Measurements from ENCODE around the gene CAMSAP2. TPM values are rescaled to one million over a fixed set of nuclear protein-coding genes. Genes with fewer than 3 reads are reported as not detected.

Gene CAMSAP2
- total RNA-seq, 1 experiment from 2014 or later, result 25.0 TPM

DNA sequence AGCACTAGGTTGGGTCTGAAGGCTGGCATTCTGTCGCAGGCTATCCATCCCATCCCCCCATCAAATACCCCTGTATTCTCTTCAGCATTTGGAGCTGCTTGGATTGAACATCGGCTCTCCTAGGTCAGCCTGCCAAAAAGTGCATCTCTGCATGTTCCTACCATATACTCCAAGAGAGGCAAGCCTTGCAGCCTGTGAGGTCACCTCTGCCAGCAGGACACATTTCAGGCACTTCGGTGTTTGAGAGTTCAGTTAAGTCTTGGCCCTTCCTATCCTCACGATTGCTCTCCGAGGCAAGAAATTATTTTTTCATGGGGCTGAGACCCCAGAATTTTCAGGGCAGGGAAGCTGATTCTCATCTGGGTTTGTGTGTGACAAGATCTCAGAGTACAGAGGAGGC, 136.7 kb downstream of the CAMSAP2 start (continued):
- TF ChIP-seq, protein P1, sequence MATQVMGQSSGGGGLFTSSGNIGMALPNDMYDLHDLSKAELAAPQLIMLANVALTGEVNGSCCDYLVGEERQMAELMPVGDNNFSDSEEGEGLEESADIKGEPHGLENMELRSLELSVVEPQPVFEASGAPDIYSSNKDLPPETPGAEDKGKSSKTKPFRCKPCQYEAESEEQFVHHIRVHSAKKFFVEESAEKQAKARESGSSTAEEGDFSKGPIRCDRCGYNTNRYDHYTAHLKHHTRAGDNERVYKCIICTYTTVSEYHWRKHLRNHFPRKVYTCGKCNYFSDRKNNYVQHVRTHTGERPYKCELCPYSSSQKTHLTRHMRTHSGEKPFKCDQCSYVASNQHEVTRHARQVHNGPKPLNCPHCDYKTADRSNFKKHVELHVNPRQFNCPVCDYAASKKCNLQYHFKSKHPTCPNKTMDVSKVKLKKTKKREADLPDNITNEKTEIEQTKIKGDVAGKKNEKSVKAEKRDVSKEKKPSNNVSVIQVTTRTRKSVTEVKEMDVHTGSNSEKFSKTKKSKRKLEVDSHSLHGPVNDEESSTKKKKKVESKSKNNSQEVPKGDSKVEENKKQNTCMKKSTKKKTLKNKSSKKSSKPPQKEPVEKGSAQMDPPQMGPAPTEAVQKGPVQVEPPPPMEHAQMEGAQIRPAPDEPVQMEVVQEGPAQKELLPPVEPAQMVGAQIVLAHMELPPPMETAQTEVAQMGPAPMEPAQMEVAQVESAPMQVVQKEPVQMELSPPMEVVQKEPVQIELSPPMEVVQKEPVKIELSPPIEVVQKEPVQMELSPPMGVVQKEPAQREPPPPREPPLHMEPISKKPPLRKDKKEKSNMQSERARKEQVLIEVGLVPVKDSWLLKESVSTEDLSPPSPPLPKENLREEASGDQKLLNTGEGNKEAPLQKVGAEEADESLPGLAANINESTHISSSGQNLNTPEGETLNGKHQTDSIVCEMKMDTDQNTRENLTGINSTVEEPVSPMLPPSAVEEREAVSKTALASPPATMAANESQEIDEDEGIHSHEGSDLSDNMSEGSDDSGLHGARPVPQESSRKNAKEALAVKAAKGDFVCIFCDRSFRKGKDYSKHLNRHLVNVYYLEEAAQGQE (IDR thresholded peaks at IDR 0.05; ENCODE audit: low read depth), result no peak
- TF ChIP-seq JUND (IDR thresholded peaks at IDR 0.05), result no peak

- POLR2A ChIA-PET, result interaction anchor here (1.3 kb wide), 1 partner anchor 13 kb away, joined by 3 read pairs; no protein-coding TSS in a partner anchor
- Histone ChIP-seq H3K9me3 (ENCODE audit: control insufficient read depth in 1 of 2, insufficient read depth in 1 of 2, low read depth in 1 of 2, low read length in 2 of 2) (no peaks in the 10 kb centered on the region), H2AFZ (ENCODE audit: low read depth, low read length, poor library complexity, severe bottlenecking) (no peak overlapping the region), H3K4me2 (ENCODE audit: low read length) (no peak overlapping the region), H3K36me3 (ENCODE audit: control insufficient read depth in 1 of 2, insufficient read depth in 2 of 2, low read length in 2 of 2) (no peaks in the 10 kb centered on the region), H3K79me2 (ENCODE audit: insufficient read depth, low read length) (no peaks in the 10 kb centered on the region), H3K27me3 (ENCODE audit: insufficient read depth, low read length) (peaks cover 10% of the 10 kb centered on the region; the same call in 1 of the 2 replicates), H3K4me3 (replicated peaks in 1 of 2; ENCODE audit: low read depth in 1 of 2, low read length in 2 of 2) (no peak overlapping the region), H3K9me2 (ENCODE audit: insufficient read depth) (no peaks in the 10 kb centered on the region), H3K9ac (ENCODE audit: low read length) (no peak overlapping the region), H3K4me1 (ENCODE audit: control insufficient read depth in 1 of 2, insufficient read depth in 2 of 2, low read length in 2 of 2) (no peaks in the 10 kb centered on the region), H4K20me1 (ENCODE audit: insufficient read depth) (no peaks in the 10 kb centered on the region), H3K27ac (ENCODE audit: low read depth, low read length) (no peak overlapping the region)
- no TSS peak for BruUV-seq (replicated peaks)
- intact Hi-C loops (cut with micrococcal nuclease), result no loop called here
- ATAC-seq, result no peak
- RAD21 ChIA-PET (ENCODE audit: low non-redundant PET in 1 of 2, low total read pairs in 2 of 2, uncharacterized antibody in 2 of 2, unreplicated experiment in 2 of 2), result no interaction called here
- CTCF ChIA-PET, result no interaction called here
- no peak for DNase-seq (ENCODE audit: low read depth, low spot score)
- TF ChIP-seq, protein P1 (IDR thresholded peaks at IDR 0.05; ENCODE audit: low read depth), result no peak
- TF ChIP-seq, protein P2, sequence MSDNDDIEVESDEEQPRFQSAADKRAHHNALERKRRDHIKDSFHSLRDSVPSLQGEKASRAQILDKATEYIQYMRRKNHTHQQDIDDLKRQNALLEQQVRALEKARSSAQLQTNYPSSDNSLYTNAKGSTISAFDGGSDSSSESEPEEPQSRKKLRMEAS (IDR thresholded peaks at IDR 0.05), result no peak
- TF ChIP-seq SRF (IDR thresholded peaks at IDR 0.05; ENCODE audit: low read depth) (no peak), YY1 (IDR thresholded peaks at IDR 0.05; ENCODE audit: extremely low read depth, insufficient replicate concordance, low read depth, low read length) (no peak), FOSL1 (IDR thresholded peaks at IDR 0.05; ENCODE audit: low read depth) (no peak), TCF7L2 (IDR thresholded peaks at IDR 0.05; ENCODE audit: borderline replicate concordance, extremely low read depth, insufficient read depth, insufficient read length) (no peak), CEBPB (IDR thresholded peaks at IDR 0.05; ENCODE audit: low read depth) (no peak), EZH2phosphoT487 (IDR thresholded peaks at IDR 0.05; ENCODE audit: borderline replicate concordance) (no peak), ZBTB33 (IDR thresholded peaks at IDR 0.05; ENCODE audit: extremely low read depth, insufficient replicate concordance, low read length) (no peak), EGR1 (IDR thresholded peaks at IDR 0.05; ENCODE audit: low read depth) (no peak), ELF1 (IDR thresholded peaks at IDR 0.05; ENCODE audit: borderline replicate concordance, low read depth) (no peak)
- TF ChIP-seq, protein P3, sequence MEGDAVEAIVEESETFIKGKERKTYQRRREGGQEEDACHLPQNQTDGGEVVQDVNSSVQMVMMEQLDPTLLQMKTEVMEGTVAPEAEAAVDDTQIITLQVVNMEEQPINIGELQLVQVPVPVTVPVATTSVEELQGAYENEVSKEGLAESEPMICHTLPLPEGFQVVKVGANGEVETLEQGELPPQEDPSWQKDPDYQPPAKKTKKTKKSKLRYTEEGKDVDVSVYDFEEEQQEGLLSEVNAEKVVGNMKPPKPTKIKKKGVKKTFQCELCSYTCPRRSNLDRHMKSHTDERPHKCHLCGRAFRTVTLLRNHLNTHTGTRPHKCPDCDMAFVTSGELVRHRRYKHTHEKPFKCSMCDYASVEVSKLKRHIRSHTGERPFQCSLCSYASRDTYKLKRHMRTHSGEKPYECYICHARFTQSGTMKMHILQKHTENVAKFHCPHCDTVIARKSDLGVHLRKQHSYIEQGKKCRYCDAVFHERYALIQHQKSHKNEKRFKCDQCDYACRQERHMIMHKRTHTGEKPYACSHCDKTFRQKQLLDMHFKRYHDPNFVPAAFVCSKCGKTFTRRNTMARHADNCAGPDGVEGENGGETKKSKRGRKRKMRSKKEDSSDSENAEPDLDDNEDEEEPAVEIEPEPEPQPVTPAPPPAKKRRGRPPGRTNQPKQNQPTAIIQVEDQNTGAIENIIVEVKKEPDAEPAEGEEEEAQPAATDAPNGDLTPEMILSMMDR (IDR thresholded peaks at IDR 0.05 in 2 of 3, conservative IDR thresholded peaks at IDR 0.05 in 1 of 3; ENCODE audit: borderline replicate concordance in 1 of 3, insufficient read depth in 1 of 3, low read depth in 2 of 3, low read length in 2 of 3), result no peak
These were observed 138.3 kb downstream of the CAMSAP2 start for GRCh38 chr1:200877010-200877409.
